ENCODE data around the gene EPHB4. TPM values are rescaled to one million over a fixed set of nuclear protein-coding genes. Genes with fewer than 3 reads are reported as not detected.

The EPHB4 gene
- total and polyA plus RNA-seq, 2 experiments from 2014 or later: 23.3 to 164 TPM

- TF ChIP-seq ZNF462 (CRISPR knock-in tag; IDR thresholded peaks at IDR 0.05): no peak
These were observed 53.8 kb downstream of the EPHB4 start (continued) for GRCh38 chr7:100773491-100773890.

GRCh38 chr7:100768784-100769183, 58.5 kb downstream of the EPHB4 start:
- DNase-seq (ENCODE audit: low spot score): no peak
- Histone ChIP-seq H3F3A (replicated peaks; ENCODE audit: low read depth) (no peaks in the 10 kb centered on the region), H2AFZ (no peak overlapping the region), H3K4me1 (ENCODE audit: insufficient read depth) (no peaks in the 10 kb centered on the region), H4K20me1 (replicated peaks; ENCODE audit: insufficient read depth) (no peaks in the 10 kb centered on the region), H3K4me2 (no peak overlapping the region), H3K9me2 (ENCODE audit: insufficient read depth) (no peaks in the 10 kb centered on the region), H3K27me3 (ENCODE audit: insufficient read depth) (no peaks in the 10 kb centered on the region), H3K27ac (ENCODE audit: low read depth) (no peak overlapping the region), H3K79me2 (replicated peaks; ENCODE audit: insufficient read depth) (no peaks in the 10 kb centered on the region), H3K4me3 (no peak overlapping the region), H3K36me3 (ENCODE audit: insufficient read depth) (no peaks in the 10 kb centered on the region)
- H3K36me3 Mint-ChIP-seq (ENCODE audit: low read depth): no peaks in the 10 kb centered on the region
- H3K4me1 Mint-ChIP-seq: no peaks in the 10 kb centered on the region
- peaks cover 10% of the 10 kb centered on the region for H3K27me3 Mint-ChIP-seq (ENCODE audit: insufficient read depth, low read depth, poor library complexity)
- H3K27ac Mint-ChIP-seq: no peak overlapping the region
- no peak for ATAC-seq
- no peaks in the 10 kb centered on the region for H3K9me3 Mint-ChIP-seq
- no peak overlapping the region for H3K4me3 Mint-ChIP-seq
- TF ChIP-seq NANOG (IDR thresholded peaks at IDR 0.05; ENCODE audit: borderline replicate concordance) (no peak), JUNB (IDR thresholded peaks at IDR 0.05; ENCODE audit: unreplicated experiment) (no peak), STAT1 (IDR thresholded peaks at IDR 0.05; ENCODE audit: unreplicated experiment) (no peak), ZNF114 (CRISPR knock-in tag; IDR thresholded peaks at IDR 0.05) (no peak), CREB1 (CRISPR knock-in tag; IDR thresholded peaks at IDR 0.05; ENCODE audit: low read depth) (no peak), CTCF (conservative IDR thresholded peaks at IDR 0.05; ENCODE audit: low read depth in 2 of 2) (no peak), POLR2AphosphoS5 (IDR thresholded peaks at IDR 0.05; ENCODE audit: low read depth) (no peak), ZNF331 (CRISPR knock-in tag; IDR thresholded peaks at IDR 0.05; ENCODE audit: low read depth) (no peak), ETS1 (IDR thresholded peaks at IDR 0.05) (no peak)

All from GM23338 (cell line).